ENCODE measurements around the gene MRM1. TPM values are rescaled to one million over a fixed set of nuclear protein-coding genes. Genes with fewer than 3 reads are reported as not detected.
A peak's percentile ranks its signal among the peaks of the same experiment; 100 is the strongest.

MRM1 gene
- total RNA-seq, 1 donor from 2014 or later, result 5.4 TPM

DNA sequence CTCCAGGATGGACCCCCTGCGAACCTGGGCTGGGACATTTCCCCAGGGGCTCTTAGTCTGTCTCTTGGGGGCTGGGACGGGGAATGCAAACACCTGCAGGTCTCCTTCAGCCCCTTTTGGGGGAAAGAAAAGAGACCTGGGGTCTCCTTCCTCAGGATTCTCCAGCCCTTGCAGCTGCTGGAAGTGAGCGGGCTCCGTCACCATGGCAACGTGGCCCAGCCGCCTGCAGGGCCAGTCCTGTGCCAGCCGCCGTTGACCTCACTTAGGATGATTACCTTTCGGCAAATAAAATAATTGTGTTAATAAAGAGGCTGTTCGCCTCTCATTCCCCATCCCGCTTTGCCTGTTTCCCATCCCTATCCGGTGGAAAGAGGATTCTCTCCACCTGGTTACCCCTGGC lies 25.7 kb downstream of the MRM1 start:
- Mint-ChIP-seq H3K27ac (ENCODE audit: unreplicated experiment) (no peak overlapping the region), H3K36me3 (ENCODE audit: low read depth) (no peaks in the 10 kb centered on the region), H3K4me3 (no peak overlapping the region), H3K9me3 (no peaks in the 10 kb centered on the region), H3K4me1 (peaks cover 5% of the 10 kb centered on the region), H3K27me3 (ENCODE audit: low read depth) (peaks cover 24% of the 10 kb centered on the region)
- DNase-seq (ENCODE audit: low read depth, low spot score), result peak; percentile 33
- TF ChIP-seq, protein P1, sequence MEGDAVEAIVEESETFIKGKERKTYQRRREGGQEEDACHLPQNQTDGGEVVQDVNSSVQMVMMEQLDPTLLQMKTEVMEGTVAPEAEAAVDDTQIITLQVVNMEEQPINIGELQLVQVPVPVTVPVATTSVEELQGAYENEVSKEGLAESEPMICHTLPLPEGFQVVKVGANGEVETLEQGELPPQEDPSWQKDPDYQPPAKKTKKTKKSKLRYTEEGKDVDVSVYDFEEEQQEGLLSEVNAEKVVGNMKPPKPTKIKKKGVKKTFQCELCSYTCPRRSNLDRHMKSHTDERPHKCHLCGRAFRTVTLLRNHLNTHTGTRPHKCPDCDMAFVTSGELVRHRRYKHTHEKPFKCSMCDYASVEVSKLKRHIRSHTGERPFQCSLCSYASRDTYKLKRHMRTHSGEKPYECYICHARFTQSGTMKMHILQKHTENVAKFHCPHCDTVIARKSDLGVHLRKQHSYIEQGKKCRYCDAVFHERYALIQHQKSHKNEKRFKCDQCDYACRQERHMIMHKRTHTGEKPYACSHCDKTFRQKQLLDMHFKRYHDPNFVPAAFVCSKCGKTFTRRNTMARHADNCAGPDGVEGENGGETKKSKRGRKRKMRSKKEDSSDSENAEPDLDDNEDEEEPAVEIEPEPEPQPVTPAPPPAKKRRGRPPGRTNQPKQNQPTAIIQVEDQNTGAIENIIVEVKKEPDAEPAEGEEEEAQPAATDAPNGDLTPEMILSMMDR (conservative IDR thresholded peaks at IDR 0.05), result no peak

DNA sequence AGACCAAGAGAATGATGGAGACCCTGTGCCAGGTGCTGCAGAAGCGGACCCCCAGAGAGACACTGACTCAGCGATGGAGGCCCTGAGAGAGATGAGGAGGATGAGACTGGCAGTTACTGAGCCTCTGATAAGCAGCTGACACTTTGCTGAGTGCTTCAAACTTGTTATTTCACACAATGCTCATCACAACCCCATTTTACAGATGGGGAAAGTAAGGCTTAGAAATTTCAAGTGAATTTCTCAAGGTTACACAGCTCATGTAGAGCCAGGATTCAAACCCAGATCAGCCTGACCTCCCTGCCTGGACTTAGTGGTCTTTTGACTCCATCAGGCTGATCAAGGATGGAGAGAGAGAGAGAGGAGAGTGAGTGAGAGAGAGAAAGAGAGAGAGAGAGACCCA lies 27.2 kb downstream of the MRM1 start:
- Mint-ChIP-seq H3K27ac (ENCODE audit: unreplicated experiment) (no peak overlapping the region), H3K4me1 (peaks cover 5% of the 10 kb centered on the region), H3K4me3 (no peak overlapping the region), H3K36me3 (ENCODE audit: low read depth) (no peaks in the 10 kb centered on the region), H3K27me3 (ENCODE audit: low read depth) (peaks cover 39% of the 10 kb centered on the region), H3K9me3 (no peaks in the 10 kb centered on the region)
- no peak for DNase-seq (ENCODE audit: low read depth, low spot score)
- TF ChIP-seq, protein P1 (conservative IDR thresholded peaks at IDR 0.05), result no peak

DNA sequence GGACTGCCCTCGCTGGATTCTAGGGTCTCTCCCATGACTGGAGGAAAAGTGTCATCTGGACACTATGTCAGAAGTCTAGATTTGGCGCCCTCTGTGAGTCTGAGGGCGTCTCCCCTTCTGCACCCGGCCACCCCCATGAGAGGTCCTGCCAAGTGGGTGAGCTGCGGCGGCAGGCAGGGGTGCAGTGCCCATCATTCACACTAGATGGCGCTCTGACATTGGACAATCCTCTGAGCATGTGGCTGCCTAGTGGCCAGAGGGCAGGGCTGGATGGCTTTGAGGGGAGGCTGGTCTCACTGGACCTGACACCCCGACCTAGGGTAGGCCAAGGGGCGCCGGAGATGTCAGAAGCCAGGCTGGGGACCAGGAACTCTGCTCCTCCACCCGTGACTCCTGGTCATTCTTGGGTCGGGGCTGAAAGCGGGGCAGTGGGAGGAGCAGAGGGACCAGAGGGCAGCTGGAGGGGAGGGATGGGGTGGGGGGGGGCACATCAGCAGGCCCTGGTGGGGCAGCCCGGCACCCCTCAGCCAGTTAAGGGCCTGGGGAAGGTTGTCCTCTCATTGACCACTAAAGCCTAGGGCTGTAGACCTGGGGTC lies 28.0 kb downstream of the MRM1 start:
- Mint-ChIP-seq H3K36me3 (ENCODE audit: low read depth) (no peaks in the 10 kb centered on the region), H3K27me3 (ENCODE audit: low read depth) (peaks cover 47% of the 10 kb centered on the region), H3K4me3 (no peak overlapping the region), H3K27ac (ENCODE audit: unreplicated experiment) (no peak overlapping the region), H3K4me1 (peaks cover 5% of the 10 kb centered on the region), H3K9me3 (no peaks in the 10 kb centered on the region)
- DNase-seq (ENCODE audit: low read depth, low spot score), result peak; percentile 93
- TF ChIP-seq, protein P1 (conservative IDR thresholded peaks at IDR 0.05), result peak; percentile 98

DNA sequence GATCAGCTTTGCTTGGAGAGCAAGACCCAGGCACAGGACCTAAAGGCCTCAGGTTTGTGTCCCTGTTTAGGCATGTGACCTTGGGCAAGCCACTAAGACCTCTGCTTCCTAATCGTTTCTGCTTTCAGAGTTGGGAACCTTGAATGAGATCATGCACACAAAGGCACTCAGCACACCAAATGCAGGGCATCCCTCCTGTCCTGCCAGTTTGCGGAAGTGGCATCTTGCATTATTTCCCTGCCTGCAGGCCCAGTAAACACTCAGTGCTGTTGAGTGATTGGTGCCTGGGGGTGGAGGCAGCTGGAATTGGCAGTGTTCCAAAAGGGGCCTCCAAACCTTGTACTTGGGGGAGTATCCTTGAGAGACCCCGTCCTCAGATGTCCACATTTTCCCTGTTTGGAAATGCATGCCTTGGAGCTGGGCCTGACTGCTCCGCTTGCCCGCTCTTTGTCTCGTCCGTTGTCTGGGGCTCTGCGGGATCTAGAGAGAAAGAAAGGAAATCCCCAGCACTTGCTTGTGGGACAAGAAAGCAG lies 28.7 kb downstream of the MRM1 start:
- Mint-ChIP-seq H3K36me3 (ENCODE audit: low read depth) (no peaks in the 10 kb centered on the region), H3K27ac (ENCODE audit: unreplicated experiment) (no peak overlapping the region), H3K27me3 (ENCODE audit: low read depth) (peaks cover 54% of the 10 kb centered on the region), H3K4me3 (no peak overlapping the region), H3K9me3 (no peaks in the 10 kb centered on the region), H3K4me1 (peaks cover 5% of the 10 kb centered on the region)
- TF ChIP-seq, protein P1 (conservative IDR thresholded peaks at IDR 0.05), result no peak
- no peak for DNase-seq (ENCODE audit: low read depth, low spot score)

DNA sequence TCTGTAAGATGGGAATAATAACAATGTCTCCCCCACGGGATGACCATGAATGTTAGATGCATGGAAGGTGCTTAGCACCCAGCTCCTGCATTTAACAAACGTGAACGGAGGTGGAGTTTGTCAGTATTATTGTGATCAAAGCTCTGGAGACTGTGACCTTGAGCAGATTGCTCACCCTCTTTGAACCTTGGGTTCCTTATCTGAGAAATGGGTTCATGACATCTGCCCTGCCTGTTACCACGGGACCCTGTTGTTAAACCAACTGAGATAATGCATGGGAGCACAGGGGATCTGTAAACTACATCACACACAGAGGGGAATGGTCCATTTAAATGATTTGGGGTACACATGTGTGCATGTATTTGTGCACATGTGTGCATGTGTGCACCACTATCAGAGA lies 29.6 kb downstream of the MRM1 start:
- TF ChIP-seq, protein P1 (conservative IDR thresholded peaks at IDR 0.05), result no peak
- no peak for DNase-seq (ENCODE audit: low read depth, low spot score)
- H3K27ac Mint-ChIP-seq (ENCODE audit: unreplicated experiment), result no peak overlapping the region
- no peaks in the 10 kb centered on the region for H3K9me3 Mint-ChIP-seq
- H3K27me3 Mint-ChIP-seq (ENCODE audit: low read depth), result peaks cover 61% of the 10 kb centered on the region
- H3K4me3 Mint-ChIP-seq, result no peak overlapping the region
- H3K4me1 Mint-ChIP-seq, result peaks cover 5% of the 10 kb centered on the region
- no peaks in the 10 kb centered on the region for H3K36me3 Mint-ChIP-seq (ENCODE audit: low read depth)

Data from neural crest cell (in vitro differentiated cells).